Measurements from ENCODE around the gene HIVEP3. TPM values are rescaled to one million over a fixed set of nuclear protein-coding genes. Genes with fewer than 3 reads are reported as not detected.

Gene HIVEP3
- polyA plus RNA-seq, 1 donor (not counting 4 experiments of a cell fraction or from before 2014, with no cell fraction given) = 1.1 TPM

DNA sequence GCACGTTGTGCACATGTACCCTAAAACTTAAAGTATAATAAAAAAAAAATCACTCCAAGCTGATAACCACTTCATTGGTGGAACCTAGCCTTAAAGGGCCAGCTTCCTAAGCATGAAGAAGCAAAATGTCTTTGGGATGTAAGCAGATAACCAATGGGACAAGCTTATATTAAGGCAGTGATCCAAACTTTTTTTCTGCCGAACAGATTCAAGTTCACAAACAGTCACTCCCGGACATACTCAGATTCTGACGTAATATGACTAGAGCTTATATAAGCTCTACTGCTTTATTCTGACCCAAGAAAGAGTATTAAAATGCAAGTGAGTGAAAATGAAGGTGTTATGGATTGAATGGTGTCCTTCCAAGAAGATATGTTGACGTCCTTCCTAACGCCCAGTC, 44.9 kb upstream of the HIVEP3 start:
- Histone ChIP-seq H3K4me2 (ENCODE audit: control insufficient read depth, extremely low read depth, insufficient read depth, low read depth, low read length) (no peak overlapping the region), H3K4me1 (ENCODE audit: control insufficient read depth, extremely low read depth, insufficient read depth, low read length) (peaks cover under 1% of the 10 kb centered on the region), H3K9me3 (ENCODE audit: control insufficient read depth, low read depth, low read length) (no peaks in the 10 kb centered on the region), H3K4me3 (ENCODE audit: control insufficient read depth in 2 of 3, extremely low read depth in 1 of 3, insufficient read depth in 2 of 3, low read depth in 1 of 3, low read length in 3 of 3) (no peak overlapping the region), H3K36me3 (ENCODE audit: control insufficient read depth in 2 of 2, extremely low read depth in 1 of 2, insufficient read depth in 2 of 2, low read length in 2 of 2) (no peaks in the 10 kb centered on the region), H3K9me1 (ENCODE audit: control insufficient read depth, extremely low read depth, insufficient read depth, low read length) (no peaks in the 10 kb centered on the region), H4K20me1 (ENCODE audit: control insufficient read depth, extremely low read depth, insufficient read depth, low read length) (no peaks in the 10 kb centered on the region), H3K79me2 (ENCODE audit: control insufficient read depth, insufficient read depth, low read length) (no peaks in the 10 kb centered on the region), H3K27me3 (ENCODE audit: control insufficient read depth, extremely low read depth, insufficient read depth, low read length) (peaks cover 2% of the 10 kb centered on the region), H3K9ac (ENCODE audit: control insufficient read depth, extremely low read depth, insufficient read depth, low read length) (no peak overlapping the region), H2AFZ (ENCODE audit: control insufficient read depth, low read length) (no peak overlapping the region), H3K27ac (ENCODE audit: control insufficient read depth, insufficient read depth, low read length) (no peak overlapping the region)
- FAIRE-seq = no peak
- no peak for DNase-seq (ENCODE audit: low read depth, low spot score)
- TF ChIP-seq EZH2 (IDR thresholded peaks at IDR 0.05; ENCODE audit: low read length) (no peak), CTCF (optimal IDR thresholded peaks at IDR 0.05 in 1 of 3, IDR thresholded peaks at IDR 0.05 in 1 of 3, conservative IDR thresholded peaks at IDR 0.05 in 1 of 3; ENCODE audit: extremely low read depth in 1 of 3, insufficient read depth in 2 of 3, low read length in 3 of 3) (no peak)
- dilution Hi-C loops (cut with MboI; ENCODE audit: extremely low pct_ligation_motif_present, low sequenced_read_pairs) = no loop called here

GRCh38 chr1:41958015-41958673, 39.4 kb upstream of the HIVEP3 start:
- H3K27ac ChIP-seq (ENCODE audit: control insufficient read depth, insufficient read depth, low read length) = no peak overlapping the region
- TF ChIP-seq EZH2 (IDR thresholded peaks at IDR 0.05; ENCODE audit: low read length) (no peak), CTCF (optimal IDR thresholded peaks at IDR 0.05 in 1 of 3, IDR thresholded peaks at IDR 0.05 in 1 of 3, conservative IDR thresholded peaks at IDR 0.05 in 1 of 3; ENCODE audit: extremely low read depth in 1 of 3, insufficient read depth in 2 of 3, low read length in 3 of 3) (no peak)
- H3K79me2 ChIP-seq (ENCODE audit: control insufficient read depth, insufficient read depth, low read length) = no peaks in the 10 kb centered on the region
- no peak overlapping the region for H3K9ac ChIP-seq (ENCODE audit: control insufficient read depth, extremely low read depth, insufficient read depth, low read length)
- peaks cover 54% of the 10 kb centered on the region for H3K4me1 ChIP-seq (ENCODE audit: control insufficient read depth, extremely low read depth, insufficient read depth, low read length)
- peaks cover 9% of the 10 kb centered on the region for H3K9me1 ChIP-seq (ENCODE audit: control insufficient read depth, extremely low read depth, insufficient read depth, low read length)
- no peak for FAIRE-seq
- no peak overlapping the region for H3K4me3 ChIP-seq (ENCODE audit: control insufficient read depth in 2 of 3, extremely low read depth in 1 of 3, insufficient read depth in 2 of 3, low read depth in 1 of 3, low read length in 3 of 3)
- no peak overlapping the region for H3K4me2 ChIP-seq (ENCODE audit: control insufficient read depth, extremely low read depth, insufficient read depth, low read depth, low read length)
- no peak overlapping the region for H2AFZ ChIP-seq (ENCODE audit: control insufficient read depth, low read length)
- dilution Hi-C loops (cut with MboI; ENCODE audit: extremely low pct_ligation_motif_present, low sequenced_read_pairs) = no loop called here
- H3K27me3 ChIP-seq (ENCODE audit: control insufficient read depth, extremely low read depth, insufficient read depth, low read length) = no peaks in the 10 kb centered on the region
- H3K36me3 ChIP-seq (ENCODE audit: control insufficient read depth in 2 of 2, extremely low read depth in 1 of 2, insufficient read depth in 2 of 2, low read length in 2 of 2) = no peaks in the 10 kb centered on the region
- H4K20me1 ChIP-seq (ENCODE audit: control insufficient read depth, extremely low read depth, insufficient read depth, low read length) = no peaks in the 10 kb centered on the region
- DNase-seq (ENCODE audit: low read depth, low spot score) = no peak
- H3K9me3 ChIP-seq (ENCODE audit: control insufficient read depth, low read depth, low read length) = no peaks in the 10 kb centered on the region

All from keratinocyte (primary cell).